H54 (cell line): ENCODE measurements around the gene GPR153.

Experiments used
- DNase-seq: peaks from one replicate; pipeline ENCODE4 v3.0.0; 2011; ENCODE audit warnings: low spot score, mixed read lengths; ENCODE audit not compliant: insufficient read length
- FAIRE-seq: peaks from 3 replicates; lab custom pipeline; 2011; peaks lifted over from hg19 to GRCh38; lab: Jason Lieb, UNC
- POLR2A ChIP-seq: IDR thresholded peaks from 2 replicates; pipeline ENCODE4 v1.6.1; 2011; ENCODE audit warnings: low read depth, mild to moderate bottlenecking, low read length

GPR153 gene

DNA sequence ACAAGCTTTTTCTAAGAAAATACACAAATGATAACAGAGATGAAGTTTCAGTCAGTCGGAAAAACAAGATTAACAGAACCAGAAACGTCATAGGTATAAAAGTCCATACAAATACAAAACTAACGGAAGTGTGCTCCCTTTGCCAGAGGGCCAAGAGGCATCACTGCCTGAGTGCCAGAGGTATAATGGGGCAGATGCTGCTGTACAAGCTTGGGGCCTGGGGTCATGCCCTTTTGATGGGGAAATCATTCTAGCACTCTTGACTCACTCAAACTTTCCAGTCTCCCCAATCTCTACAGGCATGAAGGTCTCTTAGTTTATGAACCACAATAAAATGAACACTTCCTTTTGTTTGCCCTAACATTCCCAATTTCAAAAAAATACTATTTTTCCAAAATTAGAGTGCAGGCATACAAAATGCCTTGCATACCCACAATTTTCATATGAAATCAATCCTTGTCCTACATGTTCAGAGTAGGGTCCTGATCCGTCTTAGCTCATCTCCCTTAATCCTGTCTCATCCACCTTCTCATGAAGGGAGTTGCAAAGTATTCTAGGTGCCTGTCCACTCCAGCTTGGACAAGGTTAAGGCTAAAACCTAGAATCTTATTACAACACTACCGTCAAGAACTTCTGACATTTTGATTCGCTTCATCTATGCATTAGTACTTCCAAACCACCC, 63.0 kb downstream of the GPR153 start:
- DNase-seq (no peak), FAIRE-seq (no peak)
- no peak for TF ChIP-seq POLR2A
